ENCODE data around the gene CDC34.
A peak's percentile ranks its signal among the peaks of the same experiment; 100 is the strongest.

The CDC34 gene

GRCh38 chr19:496112-496665 is 35.4 kb upstream of the CDC34 start, which contains the start of gene MADCAM1:
Gene MADCAM1 (plus strand): TSS chr19:496486. CDS start chr19:496500, 14 bp downstream.
- no peak within 1 kb of the TSS for H3K4me3 ChIP-seq
- peaks cover 0 to 25% (median 14%) of the 10 kb centered on the region in 10 experiments; a peak in 17 of 20 replicates for H3K4me1 ChIP-seq
- peaks cover 0 to 7% (median 0%) of the 10 kb centered on the region in 11 experiments; a peak in 2 of 22 replicates for H4K20me1 ChIP-seq
- no peak within 1 kb of the TSS for H3K9ac ChIP-seq
- H3K9me3 ChIP-seq (replicated peaks in 1 of 11), result peaks cover 0 to 12% (median 8%) of the 10 kb centered on the region in 11 experiments; a peak in 13 of 22 replicates
- TF ChIP-seq Cebpa-rat (IDR thresholded peaks at IDR 0.05), result no peak
- peak within 1 kb of the TSS in 2 of 11 experiments; percentile 4 to 16; a peak in 3 of 22 replicates for H3K4me2 ChIP-seq
- peaks cover 33 to 56% (median 38%) of the 10 kb centered on the region in 11 experiments for H3K27me3 ChIP-seq
- no peak within 1 kb of the TSS for H3K27ac ChIP-seq
- H3K36me3 ChIP-seq, result no peaks in the 10 kb centered on the region

- no peaks in the 10 kb centered on the region for H3K36me3 ChIP-seq
- peaks cover 0 to 33% (median 20%) of the 10 kb centered on the region in 10 experiments; a peak in 17 of 20 replicates for H3K4me1 ChIP-seq
- H3K9ac ChIP-seq, result no peak overlapping the region
- H4K20me1 ChIP-seq, result peaks cover 0 to 7% (median 0%) of the 10 kb centered on the region in 11 experiments; a peak in 2 of 22 replicates
- H3K4me2 ChIP-seq, result no peak overlapping the region
- peaks cover 33 to 56% (median 38%) of the 10 kb centered on the region in 11 experiments for H3K27me3 ChIP-seq
- H3K9me3 ChIP-seq (replicated peaks in 1 of 11), result peaks cover 2 to 18% (median 8%) of the 10 kb centered on the region in 11 experiments; a peak in 18 of 22 replicates
- no peak for TF ChIP-seq Cebpa-rat (IDR thresholded peaks at IDR 0.05)
- no peak overlapping the region for H3K4me3 ChIP-seq
- no peak overlapping the region for H3K27ac ChIP-seq
Measured at GRCh38 chr19:496986-497385, 34.6 kb upstream of the CDC34 start.

GRCh38 chr19:497491-497868 is 34.1 kb upstream of the CDC34 start:
- Histone ChIP-seq H4K20me1 (peaks cover 0 to 7% (median 0%) of the 10 kb centered on the region in 11 experiments; a peak in 2 of 22 replicates), H3K4me3 (peak overlapping the region in 1 of 10 experiments; percentile 50; a peak in 2 of 20 replicates), H3K9ac (no peak overlapping the region), H3K4me1 (peaks cover under 1 to 38% (median 25%) of the 10 kb centered on the region in 10 experiments; a peak in 18 of 20 replicates), H3K9me3 (replicated peaks in 1 of 11) (peaks cover 0 to 19% (median 7%) of the 10 kb centered on the region in 11 experiments; a peak in 17 of 22 replicates), H3K4me2 (peak overlapping the region in 4 of 11 experiments; percentile 61 to 83 (median 78); a peak in 6 of 22 replicates), H3K27ac (no peak overlapping the region), H3K36me3 (no peaks in the 10 kb centered on the region), H3K27me3 (peaks cover 33 to 56% (median 38%) of the 10 kb centered on the region in 11 experiments)
- TF ChIP-seq Cebpa-rat (IDR thresholded peaks at IDR 0.05), result no peak

- Histone ChIP-seq H4K20me1 (peaks cover 0 to 7% (median 0%) of the 10 kb centered on the region in 11 experiments; a peak in 2 of 22 replicates), H3K36me3 (no peaks in the 10 kb centered on the region), H3K4me2 (peak overlapping the region in 9 of 11 experiments; percentile 24 to 83 (median 76); a peak in 17 of 22 replicates), H3K9ac (peak overlapping the region in 5 of 11 experiments; percentile 26 to 64 (median 49); a peak in 6 of 22 replicates), H3K27me3 (peaks cover 33 to 56% (median 38%) of the 10 kb centered on the region in 11 experiments), H3K4me1 (peaks cover 6 to 43% (median 30%) of the 10 kb centered on the region in 10 experiments), H3K4me3 (peak overlapping the region in 5 of 10 experiments; percentile 34 to 50 (median 44); a peak in 5 of 20 replicates), H3K27ac (no peak overlapping the region), H3K9me3 (replicated peaks in 1 of 11) (peaks cover 0 to 21% (median 7%) of the 10 kb centered on the region in 11 experiments; a peak in 15 of 22 replicates)
- no peak for TF ChIP-seq Cebpa-rat (IDR thresholded peaks at IDR 0.05)
Measured at GRCh38 chr19:497869-498510, 33.6 kb upstream of the CDC34 start.

- Histone ChIP-seq H3K27ac (no peak overlapping the region), H3K9me3 (replicated peaks in 1 of 11) (peaks cover 0 to 23% (median 3%) of the 10 kb centered on the region in 11 experiments; a peak in 11 of 22 replicates), H4K20me1 (peaks cover 0 to 7% (median 0%) of the 10 kb centered on the region in 11 experiments; a peak in 2 of 22 replicates), H3K4me1 (peaks cover 8 to 48% (median 35%) of the 10 kb centered on the region in 10 experiments), H3K27me3 (peaks cover 33 to 56% (median 38%) of the 10 kb centered on the region in 11 experiments), H3K9ac (peak overlapping the region in 5 of 11 experiments; percentile 26 to 64 (median 49); a peak in 6 of 22 replicates), H3K4me3 (peak overlapping the region in 4 of 10 experiments; percentile 34 to 50 (median 45); a peak in 4 of 20 replicates), H3K4me2 (peak overlapping the region in 9 of 11 experiments; percentile 24 to 83 (median 76); a peak in 17 of 22 replicates), H3K36me3 (no peaks in the 10 kb centered on the region)
- no peak for TF ChIP-seq Cebpa-rat (IDR thresholded peaks at IDR 0.05)
Measured at GRCh38 chr19:498511-498891, 33.1 kb upstream of the CDC34 start.

- Histone ChIP-seq H3K4me3 (no peak overlapping the region), H4K20me1 (peaks cover 0 to 7% (median 0%) of the 10 kb centered on the region in 11 experiments; a peak in 2 of 22 replicates), H3K4me2 (peak overlapping the region in 1 of 11 experiments; percentile 10; a peak in 4 of 22 replicates), H3K27me3 (peaks cover 33 to 54% (median 38%) of the 10 kb centered on the region in 11 experiments), H3K4me1 (peaks cover 8 to 52% (median 35%) of the 10 kb centered on the region in 10 experiments), H3K27ac (no peak overlapping the region), H3K9me3 (replicated peaks in 1 of 11) (peaks cover 0 to 24% (median 3%) of the 10 kb centered on the region in 11 experiments; a peak in 11 of 22 replicates), H3K9ac (no peak overlapping the region), H3K36me3 (no peaks in the 10 kb centered on the region)
- TF ChIP-seq Cebpa-rat (IDR thresholded peaks at IDR 0.05), result no peak
Measured at GRCh38 chr19:498977-499623, 32.5 kb upstream of the CDC34 start.

GRCh38 chr19:501646-502045 is 29.9 kb upstream of the CDC34 start:
- Histone ChIP-seq H3K4me2 (peak overlapping the region in 5 of 11 experiments; percentile 10 to 69 (median 61); a peak in 9 of 22 replicates), H3K9me3 (replicated peaks in 1 of 11) (peaks cover 0 to 24% (median 3%) of the 10 kb centered on the region in 11 experiments; a peak in 11 of 22 replicates), H3K27ac (peak overlapping the region in 4 of 11 experiments; percentile 68 to 75 (median 71); a peak in 7 of 22 replicates), H3K27me3 (peaks cover 20 to 29% (median 24%) of the 10 kb centered on the region in 11 experiments), H3K4me1 (peaks cover 19 to 63% (median 44%) of the 10 kb centered on the region in 10 experiments), H4K20me1 (peaks cover 0 to 7% (median 0%) of the 10 kb centered on the region in 11 experiments; a peak in 2 of 22 replicates), H3K4me3 (no peak overlapping the region; a peak in 1 of 20 replicates), H3K36me3 (no peaks in the 10 kb centered on the region), H3K9ac (no peak overlapping the region)
- TF ChIP-seq Cebpa-rat (IDR thresholded peaks at IDR 0.05), result no peak

GRCh38 chr19:504616-505015 is 26.9 kb upstream of the CDC34 start:
- H3K4me2 ChIP-seq, result 0 out of 22 replicates have a peak overlapping the region, but pooled peaks of 1 of the 11 experiments have one; percentile 99
- peaks cover 0 to 9% (median 7%) of the 10 kb centered on the region in 11 experiments; a peak in 10 of 22 replicates for H3K36me3 ChIP-seq
- no peak for TF ChIP-seq Cebpa-rat (IDR thresholded peaks at IDR 0.05)
- H3K27me3 ChIP-seq, result peaks cover 0 to 1% (median under 1%) of the 10 kb centered on the region in 11 experiments; a peak in 11 of 22 replicates
- H3K4me3 ChIP-seq, result no peak overlapping the region
- peaks cover 0 to 24% (median 3%) of the 10 kb centered on the region in 11 experiments; a peak in 11 of 22 replicates for H3K9me3 ChIP-seq (replicated peaks in 1 of 11)
- peaks cover 0 to 18% (median 0%) of the 10 kb centered on the region in 11 experiments; a peak in 7 of 22 replicates for H4K20me1 ChIP-seq
- peak overlapping the region in 1 of 11 experiments; percentile 9; a peak in 1 of 22 replicates for H3K9ac ChIP-seq
- H3K27ac ChIP-seq, result peak overlapping the region in 6 of 11 experiments; percentile 6 to 98 (median 92); a peak in 7 of 22 replicates
- H3K4me1 ChIP-seq, result peaks cover 34 to 72% (median 54%) of the 10 kb centered on the region in 10 experiments
